ENCODE measurements around the gene OSBPL1A.
"Not testable (repeated sequence)": the region's sequence is repeated elsewhere in the genome, so short reads cannot be mapped to it uniquely, and the experiment has no call there.

OSBPL1A gene

DNA sequence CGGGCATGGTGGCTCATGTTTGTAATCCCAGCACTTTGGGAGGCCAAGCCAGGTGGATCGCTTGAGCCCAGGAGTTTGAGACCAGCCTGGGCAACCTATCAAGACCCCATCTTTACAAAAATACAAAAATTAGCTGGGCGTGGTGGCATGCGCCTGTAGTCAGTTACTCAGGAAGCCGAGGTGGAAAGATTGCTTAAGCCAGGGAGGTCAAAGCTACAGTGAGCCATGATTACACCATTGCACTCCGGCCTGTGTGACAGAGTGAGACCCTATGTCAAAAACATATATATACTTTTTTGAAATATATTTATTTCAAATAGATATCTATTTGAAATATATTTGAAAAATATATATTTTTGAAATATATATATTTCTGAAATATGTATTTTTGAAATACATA is 10.9 kb downstream of the OSBPL1A start:
- no peaks in the 10 kb centered on the region for H3K27me3 ChIP-seq (ENCODE audit: insufficient read depth, low read depth, severe bottlenecking)

DNA sequence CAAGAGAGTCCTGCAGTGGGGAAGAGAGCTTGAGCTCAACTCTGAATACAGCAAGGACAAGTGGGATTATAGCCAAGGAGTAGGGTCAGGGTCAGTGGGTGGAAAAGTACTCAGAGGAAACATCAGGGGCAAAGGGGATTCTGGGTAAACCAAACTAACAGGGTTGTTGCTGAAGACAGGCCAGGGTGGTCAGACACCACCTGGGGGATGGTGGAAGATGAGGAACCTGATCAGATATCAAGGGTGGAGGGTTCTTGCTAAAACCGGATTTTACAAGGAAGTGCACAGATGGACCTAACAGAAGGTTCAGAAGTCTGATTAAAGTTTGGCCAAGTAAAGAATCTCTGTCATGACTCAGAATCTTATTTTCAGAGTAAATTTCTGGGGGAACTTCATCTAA is 16.5 kb downstream of the OSBPL1A start:
- Histone ChIP-seq H3K4me3 (ENCODE audit: low read depth, low read length) (no peak overlapping the region), H3K9me3 (ENCODE audit: severe bottlenecking) (no peaks in the 10 kb centered on the region), H3K27me3 (ENCODE audit: insufficient read depth, low read depth, severe bottlenecking) (no peaks in the 10 kb centered on the region), H3K27ac (no peak overlapping the region), H3K36me3 (no peaks in the 10 kb centered on the region; the same call in 1 of the 2 replicates)
- no peak for DNase-seq
- TF ChIP-seq, protein P1, sequence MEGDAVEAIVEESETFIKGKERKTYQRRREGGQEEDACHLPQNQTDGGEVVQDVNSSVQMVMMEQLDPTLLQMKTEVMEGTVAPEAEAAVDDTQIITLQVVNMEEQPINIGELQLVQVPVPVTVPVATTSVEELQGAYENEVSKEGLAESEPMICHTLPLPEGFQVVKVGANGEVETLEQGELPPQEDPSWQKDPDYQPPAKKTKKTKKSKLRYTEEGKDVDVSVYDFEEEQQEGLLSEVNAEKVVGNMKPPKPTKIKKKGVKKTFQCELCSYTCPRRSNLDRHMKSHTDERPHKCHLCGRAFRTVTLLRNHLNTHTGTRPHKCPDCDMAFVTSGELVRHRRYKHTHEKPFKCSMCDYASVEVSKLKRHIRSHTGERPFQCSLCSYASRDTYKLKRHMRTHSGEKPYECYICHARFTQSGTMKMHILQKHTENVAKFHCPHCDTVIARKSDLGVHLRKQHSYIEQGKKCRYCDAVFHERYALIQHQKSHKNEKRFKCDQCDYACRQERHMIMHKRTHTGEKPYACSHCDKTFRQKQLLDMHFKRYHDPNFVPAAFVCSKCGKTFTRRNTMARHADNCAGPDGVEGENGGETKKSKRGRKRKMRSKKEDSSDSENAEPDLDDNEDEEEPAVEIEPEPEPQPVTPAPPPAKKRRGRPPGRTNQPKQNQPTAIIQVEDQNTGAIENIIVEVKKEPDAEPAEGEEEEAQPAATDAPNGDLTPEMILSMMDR (IDR thresholded peaks at IDR 0.05; ENCODE audit: low read depth, low read length), result no peak

More for the DNA sequence above, 10.9 kb downstream of the OSBPL1A start:
- Histone ChIP-seq H3K9me3 (ENCODE audit: severe bottlenecking) (no peaks in the 10 kb centered on the region), H3K4me3 (ENCODE audit: low read depth, low read length) (no peak overlapping the region), H3K27ac (no peak overlapping the region), H3K36me3 (no peaks in the 10 kb centered on the region)
- TF ChIP-seq, protein P1 (IDR thresholded peaks at IDR 0.05; ENCODE audit: low read depth, low read length), result no peak
- no peak for DNase-seq

DNA sequence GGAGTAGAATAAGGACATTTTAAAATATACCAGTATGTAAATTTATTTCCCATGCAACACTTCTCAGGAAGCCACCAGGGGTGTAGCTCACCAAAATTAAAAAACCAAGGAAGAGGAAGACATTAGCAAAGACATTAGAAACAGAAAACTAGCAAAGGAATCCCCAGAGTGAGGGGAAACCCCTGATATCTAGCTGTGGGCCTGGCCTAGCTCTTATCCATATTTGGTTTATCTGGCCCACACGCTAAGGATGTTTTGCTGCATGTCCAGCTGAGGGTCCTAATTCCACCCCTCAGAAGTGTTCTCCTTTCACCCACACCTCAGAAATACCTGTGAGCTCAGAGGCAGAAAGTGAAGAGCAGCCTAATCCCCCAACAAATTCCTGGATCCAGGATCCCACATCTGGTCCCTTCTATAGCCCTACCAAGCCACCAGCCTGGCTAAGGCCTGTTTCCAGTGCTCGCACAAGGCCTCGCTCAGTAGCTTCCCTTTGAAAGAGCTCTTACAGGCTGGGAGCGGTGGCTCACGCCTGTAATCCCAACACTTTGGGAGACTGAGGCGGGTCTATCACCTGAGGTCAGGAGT is 17.4 kb downstream of the OSBPL1A start:
- TF ChIP-seq, protein P1 (IDR thresholded peaks at IDR 0.05; ENCODE audit: low read depth, low read length), result no peak
- no peak for DNase-seq
- Histone ChIP-seq H3K4me3 (ENCODE audit: low read depth, low read length) (no peak overlapping the region), H3K36me3 (peaks cover 5% of the 10 kb centered on the region; the same call in 1 of the 2 replicates), H3K27me3 (ENCODE audit: insufficient read depth, low read depth, severe bottlenecking) (no peaks in the 10 kb centered on the region), H3K27ac (no peak overlapping the region), H3K9me3 (ENCODE audit: severe bottlenecking) (no peaks in the 10 kb centered on the region)

DNA sequence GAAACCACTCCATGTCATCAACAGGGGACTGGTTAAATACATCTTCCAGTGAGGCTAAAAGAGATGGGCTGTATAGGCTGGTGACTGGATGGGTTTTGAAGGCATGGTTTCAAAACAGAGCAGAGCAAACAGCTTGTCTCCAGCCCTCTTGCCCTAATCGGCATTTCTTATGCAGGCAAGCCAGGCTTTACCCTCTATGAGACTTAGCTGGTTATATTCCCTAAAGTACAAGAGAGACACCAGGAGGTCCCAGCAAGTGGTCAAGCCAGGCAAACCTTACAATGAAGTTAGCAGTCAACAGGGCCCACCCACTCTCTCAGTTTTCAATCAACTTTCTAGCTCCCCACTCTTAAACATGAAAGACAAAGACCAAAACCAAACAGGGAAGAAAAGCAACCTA is 19.0 kb downstream of the OSBPL1A start:
- H3K4me3 ChIP-seq (ENCODE audit: low read depth, low read length), result no peak overlapping the region
- H3K27ac ChIP-seq, result no peak overlapping the region
- H3K36me3 ChIP-seq, result peaks cover 5% of the 10 kb centered on the region; the same call in 1 of the 2 replicates
- H3K9me3 ChIP-seq (ENCODE audit: severe bottlenecking), result no peaks in the 10 kb centered on the region
- no peaks in the 10 kb centered on the region for H3K27me3 ChIP-seq (ENCODE audit: insufficient read depth, low read depth, severe bottlenecking)
- no peak for DNase-seq
- TF ChIP-seq, protein P1 (IDR thresholded peaks at IDR 0.05; ENCODE audit: low read depth, low read length), result no peak

DNA sequence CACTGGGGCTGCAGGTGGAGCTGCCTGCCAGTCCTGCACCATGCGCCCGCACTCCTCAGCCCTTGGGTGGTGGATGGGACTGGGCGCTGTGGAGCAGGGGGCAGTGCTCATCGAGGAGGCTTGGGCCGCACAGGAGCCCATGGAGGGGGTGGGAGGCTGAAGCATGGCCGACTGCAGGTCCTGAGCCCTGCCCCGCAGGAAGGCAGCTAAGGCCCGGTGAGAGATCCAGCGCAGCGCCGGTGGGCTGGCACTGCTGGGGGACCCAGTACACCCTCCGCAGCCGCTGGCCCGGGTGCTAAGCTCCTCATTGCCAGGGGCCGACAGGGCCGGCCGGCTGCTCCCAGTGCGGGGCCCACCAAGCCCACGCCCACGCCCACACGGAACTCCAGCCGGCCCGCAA is 21.1 kb downstream of the OSBPL1A start:
- H3K9me3 ChIP-seq (ENCODE audit: severe bottlenecking); H3K36me3 ChIP-seq; H3K27ac ChIP-seq; H3K4me3 ChIP-seq (ENCODE audit: low read depth, low read length); DNase-seq; H3K27me3 ChIP-seq (ENCODE audit: insufficient read depth, low read depth, severe bottlenecking): not testable (repeated sequence)

DNA sequence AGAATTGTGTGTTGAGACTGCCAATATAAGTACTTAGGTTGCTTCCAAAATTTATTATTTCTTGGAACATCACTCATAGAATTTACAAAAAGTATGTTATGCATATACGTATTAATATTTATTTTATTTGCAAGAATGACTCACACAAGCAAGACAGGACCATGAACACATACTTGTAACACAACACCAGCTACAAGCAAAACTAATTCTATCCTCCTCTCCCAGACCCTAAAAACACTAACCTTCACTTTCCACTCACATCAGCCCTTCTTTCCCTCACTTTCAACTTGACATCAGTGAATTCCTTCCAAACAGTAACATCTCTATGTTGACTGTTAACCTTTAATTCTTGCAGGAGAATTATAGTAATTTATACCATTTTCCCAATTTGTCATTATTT is 24.3 kb downstream of the OSBPL1A start:
- DNase-seq, result no peak
- H3K27me3 ChIP-seq (ENCODE audit: insufficient read depth, low read depth, severe bottlenecking), result no peaks in the 10 kb centered on the region
- peaks cover 5% of the 10 kb centered on the region; the same call in 1 of the 2 replicates for H3K36me3 ChIP-seq
- TF ChIP-seq, protein P1 (IDR thresholded peaks at IDR 0.05; ENCODE audit: low read depth, low read length), result no peak
- H3K9me3 ChIP-seq (ENCODE audit: severe bottlenecking), result no peaks in the 10 kb centered on the region
- H3K4me3 ChIP-seq (ENCODE audit: low read depth, low read length), result no peak overlapping the region
- no peak overlapping the region for H3K27ac ChIP-seq
